HepG2 (cell line): ENCODE results near the gene PPP6R2. TPM values are rescaled to one million over a fixed set of nuclear protein-coding genes. Genes with fewer than 3 reads are reported as not detected.

ENCODE experiments used
- BRF2 ChIP-seq: sonication (generic); formaldehyde crosslinking; IDR thresholded peaks from 2 replicates; pipeline ENCODE4 v1.8.1; 2022; ENCODE audit warnings: mild to moderate bottlenecking, missing genetic modification reagents
- E2F1 ChIP-seq: sonication (generic); formaldehyde crosslinking; IDR thresholded peaks from 2 replicates; pipeline ENCODE4 v1.5.0; 2020; ENCODE audit warnings: missing genetic modification reagents
- IRF9 ChIP-seq: sonication (generic); formaldehyde crosslinking; IDR thresholded peaks from 2 replicates; pipeline ENCODE4 v1.8.0; 2022; ENCODE audit warnings: missing genetic modification reagents, mild to moderate bottlenecking, borderline replicate concordance
- JUNB ChIP-seq: sonication (generic); formaldehyde crosslinking; IDR thresholded peaks from 2 replicates; pipeline ENCODE4 v1.8.0; 2022; ENCODE audit warnings: missing genetic modification reagents, mild to moderate bottlenecking, borderline replicate concordance
- NKX3-1 ChIP-seq: sonication (generic); formaldehyde crosslinking; IDR thresholded peaks from 2 replicates; pipeline ENCODE4 v1.5.0; 2020; ENCODE audit warnings: missing genetic modification reagents
- RAD21 ChIP-seq: fragments of 450-650 bp; formaldehyde crosslinking; IDR thresholded peaks from 2 replicates; pipeline ENCODE4 v1.5.0; 2020; ENCODE audit warnings: mild to moderate bottlenecking
- SOX5 ChIP-seq: IDR thresholded peaks from 2 replicates; pipeline ENCODE4 v1.6.1; 2016; ENCODE audit warnings: borderline replicate concordance
- TAF1 ChIP-seq: sonication (generic); formaldehyde crosslinking; IDR thresholded peaks from 2 replicates; pipeline ENCODE4 v1.4.0; 2020; ENCODE audit warnings: missing genetic modification reagents
- TAF15 ChIP-seq: fragments of 200-400 bp; formaldehyde crosslinking; IDR thresholded peaks from one replicate; pipeline ENCODE4 v1.6.1; 2018; ENCODE audit warnings: mild to moderate bottlenecking, low read depth, low read length; ENCODE audit not compliant: poor library complexity, severe bottlenecking
- TEAD2 ChIP-seq: sonication (generic); formaldehyde crosslinking; IDR thresholded peaks from 2 replicates; pipeline ENCODE4 v1.9.0; 2021; ENCODE audit warnings: missing genetic modification reagents
- ZBTB46 ChIP-seq: sonication (generic); formaldehyde crosslinking; IDR thresholded peaks from 2 replicates; pipeline ENCODE4 v1.4.0; 2020; ENCODE audit warnings: mild to moderate bottlenecking, missing genetic modification reagents, borderline replicate concordance
- ZFY ChIP-seq: sonication (generic); formaldehyde crosslinking; IDR thresholded peaks from 2 replicates; pipeline ENCODE4 v1.4.0; 2020; ENCODE audit warnings: missing genetic modification reagents
- ZKSCAN5 ChIP-seq: sonication (generic); formaldehyde crosslinking; IDR thresholded peaks from 2 replicates; pipeline ENCODE4 v1.5.1; 2020; ENCODE audit warnings: mild to moderate bottlenecking, missing genetic modification reagents
- ZNF160 ChIP-seq: sonication (generic); formaldehyde crosslinking; IDR thresholded peaks from 2 replicates; pipeline ENCODE4 v1.8.0; 2022; ENCODE audit warnings: mild to moderate bottlenecking, inconsistent platforms, missing genetic modification reagents
- ZNF337 ChIP-seq: sonication (generic); formaldehyde crosslinking; IDR thresholded peaks from 2 replicates; pipeline ENCODE4 v1.5.1; 2020; ENCODE audit warnings: missing genetic modification reagents, low read depth, mild to moderate bottlenecking, borderline replicate concordance
- ZNF431 ChIP-seq: sonication (generic); formaldehyde crosslinking; IDR thresholded peaks from 2 replicates; pipeline ENCODE4 v1.9.0; 2022; ENCODE audit warnings: missing genetic modification reagents, low read depth, mild to moderate bottlenecking, borderline replicate concordance
- ZNF546 ChIP-seq: sonication (generic); formaldehyde crosslinking; conservative IDR thresholded peaks from 2 replicates; pipeline ENCODE4 v1.8.1; 2023; ENCODE audit warnings: mild to moderate bottlenecking, missing genetic modification reagents
- ZNF558 ChIP-seq: sonication (generic); formaldehyde crosslinking; IDR thresholded peaks from 2 replicates; pipeline ENCODE4 v1.9.0; 2022; ENCODE audit warnings: mild to moderate bottlenecking, missing genetic modification reagents, borderline replicate concordance
- ZNF607 ChIP-seq: sonication (generic); formaldehyde crosslinking; IDR thresholded peaks from 2 replicates; pipeline ENCODE4 v1.5.1; 2020; ENCODE audit warnings: missing genetic modification reagents, mild to moderate bottlenecking, borderline replicate concordance
- ZNF770 ChIP-seq: sonication (generic); formaldehyde crosslinking; IDR thresholded peaks from 2 replicates; pipeline ENCODE4 v1.5.0; 2020; ENCODE audit warnings: mild to moderate bottlenecking, missing genetic modification reagents
- polyA plus RNA-seq, 8 experiments: library from polyadenylated mRNA; depleted of rRNA in 3 of 8; stranded (reverse) in 7 of 8; unstranded in 1 of 8; fragments of >200 nt; fragmentation: Illumina TruSeq in 4 of 8; extraction: Trizol in 4 of 8; gene quantifications; 2 replicates each; pipeline versions ENCODE4 v1.2.1 to v1.2.3, GENCODE V29; 2011 to 2016; ENCODE audit warnings: low read depth in 4 of 8, missing spikeins in 1 of 8, mixed read lengths in 1 of 8; ENCODE audit not compliant: insufficient read depth in 1 of 8
- total RNA-seq, 5 experiments: library from RNA; depleted of rRNA; stranded (reverse); fragments of >200 nt; fragmentation: Illumina TruSeq; extraction: Trizol; gene quantifications; 2 replicates each; pipeline ENCODE4 v1.2.3, GENCODE V29; 2016; ENCODE audit warnings: low read depth in 1 of 5

Gene PPP6R2
- total and polyA plus RNA-seq, 2 of the 13 experiments (the other 11 are each of a cell fraction or from before 2014, with no cell fraction given) = 55.0 to 102 TPM

GRCh38 chr22:50481440-50482106 is 138.4 kb downstream of the PPP6R2 start, which contains the start of gene ADM2 (continued):
- TF ChIP-seq ZNF337 (CRISPR knock-in tag) (no peak), SOX5 (CRISPR knock-in tag) (no peak), ZFY (CRISPR knock-in tag) (no peak; the same call in 1 of the 2 replicates), TEAD2 (CRISPR knock-in tag) (no peak), ZNF160 (CRISPR knock-in tag) (no peak), ZKSCAN5 (CRISPR knock-in tag) (no peak), RAD21 (CRISPR knock-in tag) (no peak), ZNF558 (CRISPR knock-in tag) (no peak), ZNF607 (CRISPR knock-in tag) (0 out of 2 replicates have a peak, but pooled peaks have one; percentile 22), ZNF431 (CRISPR knock-in tag) (no peak), E2F1 (CRISPR knock-in tag) (no peak), ZBTB46 (CRISPR knock-in tag) (no peak), ZNF546 (CRISPR knock-in tag) (no peak), ZNF770 (CRISPR knock-in tag) (no peak), TAF15 (no peak), IRF9 (no peak), TAF1 (peak; percentile 29; the same call in 1 of the 2 replicates), BRF2 (CRISPR knock-in tag) (no peak), JUNB (no peak), NKX3-1 (no peak)
